ENCODE results near the gene USP24. TPM values are rescaled to one million over a fixed set of nuclear protein-coding genes. Genes with fewer than 3 reads are reported as not detected.

The USP24 gene
- total and polyA plus RNA-seq, 10 of the 15 experiments (the other 5 are each of a cell fraction or from before 2014, with no cell fraction given), result 4.6 to 36.5 (median 25.3) TPM

- Histone ChIP-seq H3K4me3 (no peak overlapping the region), H3K9ac (ENCODE audit: control insufficient read depth, insufficient read depth, low read length) (no peak overlapping the region), H2AFZ (ENCODE audit: control insufficient read depth, low read depth, low read length) (no peak overlapping the region), H3K36me3 (ENCODE audit: control insufficient read depth in 2 of 2, insufficient read depth in 2 of 2, low read length in 1 of 2) (no peaks in the 10 kb centered on the region), H3K27ac (ENCODE audit: control insufficient read depth, insufficient read depth) (no peak overlapping the region), H3K9me3 (replicated peaks; ENCODE audit: control insufficient read depth, insufficient read depth, low read length) (no peaks in the 10 kb centered on the region), H3K4me2 (ENCODE audit: control insufficient read depth, insufficient read depth) (no peak overlapping the region), H3K4me1 (ENCODE audit: control insufficient read depth, insufficient read depth, low read length) (no peaks in the 10 kb centered on the region), H3K79me2 (ENCODE audit: control insufficient read depth, insufficient read depth, low read length) (no peaks in the 10 kb centered on the region), H3K27me3 (replicated peaks in 1 of 2; ENCODE audit: control insufficient read depth in 2 of 2, insufficient read depth in 2 of 2, low read length in 1 of 2) (peaks cover 5 to 7% of the 10 kb centered on the region in 2 experiments; a peak in 3 of 4 replicates), H4K20me1 (ENCODE audit: control insufficient read depth, insufficient read depth) (no peaks in the 10 kb centered on the region)
- BruUV-seq (replicated peaks), result no TSS peak
- in situ Hi-C loops (cut with MboI) (no loop called here), intact Hi-C loops (cut with micrococcal nuclease; ENCODE audit: unreplicated experiment) (no loop called here)
- RAD21 ChIA-PET (ENCODE audit: unreplicated experiment), result no interaction called here
- CTCF ChIA-PET, result interaction anchor here (0.6 kb wide), 1 partner anchor 29 kb away, joined by 3 read pairs; no protein-coding TSS in a partner anchor
- WGBS (ENCODE audit: insufficient coverage, insufficient replicate concordance, low lambda C conversion rate, missing lambda C conversion rate), result 16% methylated on average over 8 of the region's 9 CpGs
- TF ChIP-seq TCF7 (IDR thresholded peaks at IDR 0.05; ENCODE audit: borderline replicate concordance), result no peak
- no peak for TF ChIP-seq USF2 (IDR thresholded peaks at IDR 0.05; ENCODE audit: borderline replicate concordance, low read depth, low read length)
- TF ChIP-seq PAX8 (IDR thresholded peaks at IDR 0.05), result no peak
- no peak for TF ChIP-seq GABPA (IDR thresholded peaks at IDR 0.05; ENCODE audit: low read depth)
- TF ChIP-seq MEF2A (IDR thresholded peaks at IDR 0.05; ENCODE audit: insufficient read depth, low read depth, low read length), result no peak
- no peak for TF ChIP-seq SMAD1 (IDR thresholded peaks at IDR 0.05; ENCODE audit: low read depth, partially characterized antibody)
- TF ChIP-seq BCLAF1 (IDR thresholded peaks at IDR 0.05), result no peak
- no peak for TF ChIP-seq ZSCAN29 (IDR thresholded peaks at IDR 0.05)
- ATAC-seq (no peak), FAIRE-seq (no peak), DNase-seq (ENCODE audit: low read depth, low spot score) (no peak)
- SMC1A ChIA-PET (ENCODE audit: uncharacterized antibody, unreplicated experiment), result no interaction called here
- POLR2A ChIA-PET, result no interaction called here
Measured at GRCh38 chr1:55049914-55050278, 165.3 kb downstream of the USP24 start.

All from GM12878 (cell line).